SK-N-SH treated with all-trans-retinoic acid at 6 μM for 48 hours (cell line): Measurements from ENCODE around the gene KRTAP1-5.

Experiments
- CREB5 ChIP-seq: fragments of 250-450 bp; sonication (Bioruptor Pico); IDR thresholded peaks from 2 replicates; pipeline ENCODE4 v1.5.1; 2020; ENCODE audit warnings: low read depth, mild to moderate bottlenecking, moderate library complexity
- CSDC2 ChIP-seq: fragments of 250-450 bp; sonication (Bioruptor Pico); IDR thresholded peaks from 2 replicates; pipeline ENCODE4 v1.5.0; 2020; ENCODE audit warnings: mild to moderate bottlenecking, moderate library complexity
- ISL1 ChIP-seq: fragments of 250-450 bp; sonication (Bioruptor Pico); IDR thresholded peaks from 2 replicates; pipeline ENCODE4 v2.1.2; 2022; ENCODE audit warnings: mild to moderate bottlenecking, moderate library complexity
- PATZ1 ChIP-seq: fragments of 250-450 bp; sonication (Bioruptor Pico); IDR thresholded peaks from 2 replicates; pipeline ENCODE4 v1.8.0; 2020; ENCODE audit warnings: mild to moderate bottlenecking, moderate library complexity, borderline replicate concordance
- POU6F1 ChIP-seq: fragments of 250-450 bp; sonication (Bioruptor Pico); IDR thresholded peaks from 2 replicates; pipeline ENCODE4 v1.8.0; 2021; ENCODE audit warnings: low read depth, mild to moderate bottlenecking, moderate library complexity, borderline replicate concordance
- TCF4 ChIP-seq: fragments of 250-450 bp; sonication (Bioruptor Pico); IDR thresholded peaks from 2 replicates; pipeline ENCODE4 v1.8.0; 2021; ENCODE audit warnings: mild to moderate bottlenecking, moderate library complexity, borderline replicate concordance
- TOX ChIP-seq: fragments of 250-450 bp; sonication (Bioruptor Pico); IDR thresholded peaks from 2 replicates; pipeline ENCODE4 v1.8.0; 2021; ENCODE audit warnings: mild to moderate bottlenecking, moderate library complexity, borderline replicate concordance
- ZC3H10 ChIP-seq: fragments of 250-450 bp; sonication (Bioruptor Pico); IDR thresholded peaks from 2 replicates; pipeline ENCODE4 v1.5.1; 2021; ENCODE audit warnings: mild to moderate bottlenecking, moderate library complexity
- ZFP30 ChIP-seq: fragments of 450-650 bp; formaldehyde crosslinking; IDR thresholded peaks from 2 replicates; pipeline ENCODE4 v1.5.0; 2022; ENCODE audit warnings: mild to moderate bottlenecking, moderate library complexity

- TF ChIP-seq POU6F1 (CRISPR knock-in tag): no peak
- TF ChIP-seq CSDC2: no peak
- TF ChIP-seq PATZ1: no peak
- TF ChIP-seq ZC3H10 (CRISPR knock-in tag): no peak
- TF ChIP-seq ISL1 (CRISPR knock-in tag): no peak
- no peak for TF ChIP-seq CREB5 (CRISPR knock-in tag)
- no peak for TF ChIP-seq ZFP30 (CRISPR knock-in tag)
- TF ChIP-seq TOX: no peak
- no peak for TF ChIP-seq TCF4 (CRISPR knock-in tag)
Observed at GRCh38 chr17:41009936-41010335, 17.1 kb downstream of the KRTAP1-5 start.
